GM18499 (cell line): ENCODE data around the gene PAGE5.

Experiments used
- ATAC-seq: cut with Tn5 transposase; IDR thresholded peaks from one replicate; pipeline ENCODE4 v1.9.1; 2021; ENCODE audit warnings: moderate number of reproducible peaks; ENCODE audit not compliant: insufficient read depth, unreplicated experiment

The PAGE5 gene, protein sequence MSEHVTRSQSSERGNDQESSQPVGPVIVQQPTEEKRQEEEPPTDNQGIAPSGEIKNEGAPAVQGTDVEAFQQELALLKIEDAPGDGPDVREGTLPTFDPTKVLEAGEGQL

DNA sequence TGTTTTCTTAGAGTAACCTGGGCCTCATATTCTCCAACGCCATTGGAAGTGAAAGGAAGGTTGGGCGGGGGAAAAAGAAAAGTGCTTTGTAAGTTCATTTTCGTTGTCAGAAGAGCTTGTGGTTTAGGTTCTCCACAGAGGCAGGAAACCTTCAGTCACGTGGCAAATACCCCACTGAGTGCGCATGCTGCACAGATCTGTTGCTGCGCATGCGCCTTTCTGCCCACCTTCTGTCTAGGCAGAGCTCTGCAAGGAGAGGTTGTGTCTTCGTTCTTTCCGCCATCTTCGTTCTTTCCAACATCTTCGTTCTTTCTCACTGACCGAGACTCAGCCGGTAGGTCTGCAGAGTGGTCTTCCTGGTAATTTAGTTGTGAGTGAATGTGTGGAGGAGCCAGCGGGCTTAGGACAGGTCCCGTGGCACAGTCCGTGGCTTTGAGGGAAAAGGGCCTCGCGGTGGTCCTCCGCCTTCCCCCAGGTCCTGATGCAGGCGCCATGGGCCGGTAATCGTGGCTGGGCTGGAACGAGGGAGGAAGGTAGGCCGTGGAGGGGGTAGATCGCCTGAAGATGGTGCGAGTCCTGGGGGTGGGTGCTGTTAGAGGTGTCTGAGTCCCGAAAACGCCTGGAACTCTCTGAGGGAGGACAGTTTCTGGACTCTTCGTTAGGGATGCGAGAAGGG lies at the start of gene PAGE5:
PAGE5 (plus strand) TSS at position 228 of the 676 bp plus-strand sequence. CDS start 1,037 bp downstream, outside the sequence.
- no peak for ATAC-seq

DNA sequence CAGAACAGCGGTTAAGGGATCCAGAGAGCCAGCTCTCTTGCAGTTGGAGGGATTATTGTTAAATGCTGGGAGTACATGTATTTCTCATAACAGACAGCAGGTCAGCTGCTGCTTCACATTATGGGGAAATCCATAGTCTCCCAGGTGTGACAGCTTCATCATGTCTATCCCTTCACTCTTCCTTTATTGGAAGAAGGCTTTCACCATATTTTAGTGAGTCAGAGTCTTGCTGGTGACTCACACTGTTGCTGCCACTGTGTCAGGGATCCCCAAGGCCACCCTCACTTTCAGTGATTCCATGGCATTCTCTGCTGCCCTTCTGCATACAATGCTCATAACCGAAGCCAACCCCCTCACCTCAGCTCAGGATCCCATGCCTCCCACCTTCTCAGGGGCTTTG lies 32.9 kb upstream of the PAGE5 start:
- ATAC-seq, result no peak

DNA sequence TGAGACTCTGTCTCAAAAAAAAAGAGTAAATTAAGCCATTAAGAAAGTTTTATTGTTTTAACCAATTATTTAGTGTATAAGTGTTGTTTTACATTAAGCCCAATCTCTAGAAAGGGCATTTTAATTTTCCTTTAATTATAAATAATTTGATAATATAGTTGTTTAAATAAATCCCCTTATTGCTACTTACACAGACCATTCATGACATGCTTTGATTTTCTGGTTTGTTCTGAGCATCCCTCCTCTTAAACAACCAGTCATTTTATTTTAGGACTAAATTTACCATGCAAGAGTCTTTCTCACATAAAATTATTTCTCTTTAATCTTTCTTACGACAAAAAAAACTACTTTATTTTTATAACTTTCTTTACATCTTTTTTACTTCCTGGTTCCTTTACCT lies 23.5 kb upstream of the PAGE5 start:
- ATAC-seq, result no peak

DNA sequence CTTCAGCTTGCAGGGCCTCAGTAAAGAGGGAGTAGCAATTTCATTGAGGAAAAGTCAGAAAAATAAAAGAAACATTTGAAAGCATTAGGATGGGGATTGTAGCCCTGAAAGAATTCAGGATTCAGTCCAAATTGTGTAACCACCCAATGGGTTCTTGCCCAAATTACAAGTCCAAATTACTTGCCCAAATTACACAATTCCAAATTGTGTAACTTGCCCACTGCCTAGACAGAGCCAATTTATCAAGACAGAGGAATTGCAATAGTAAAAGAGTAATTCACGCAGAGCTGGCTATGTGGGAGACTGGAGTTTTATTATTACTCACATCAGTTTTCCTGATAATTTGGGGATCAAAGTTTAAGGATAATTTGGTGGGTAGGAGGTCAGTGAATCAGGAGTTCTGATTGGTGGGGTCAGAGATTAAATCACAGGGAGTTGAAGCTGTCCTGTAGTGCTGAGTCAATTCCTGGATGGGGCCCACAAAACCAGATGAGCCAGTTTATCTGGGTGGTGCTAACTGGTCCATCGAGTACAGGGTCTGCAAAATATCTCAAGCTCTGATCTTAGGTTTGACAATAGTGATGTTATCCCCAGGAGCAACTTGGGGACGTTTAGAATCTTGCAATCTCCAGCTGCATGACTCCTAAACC lies 18.1 kb upstream of the PAGE5 start:
- no peak for ATAC-seq

DNA sequence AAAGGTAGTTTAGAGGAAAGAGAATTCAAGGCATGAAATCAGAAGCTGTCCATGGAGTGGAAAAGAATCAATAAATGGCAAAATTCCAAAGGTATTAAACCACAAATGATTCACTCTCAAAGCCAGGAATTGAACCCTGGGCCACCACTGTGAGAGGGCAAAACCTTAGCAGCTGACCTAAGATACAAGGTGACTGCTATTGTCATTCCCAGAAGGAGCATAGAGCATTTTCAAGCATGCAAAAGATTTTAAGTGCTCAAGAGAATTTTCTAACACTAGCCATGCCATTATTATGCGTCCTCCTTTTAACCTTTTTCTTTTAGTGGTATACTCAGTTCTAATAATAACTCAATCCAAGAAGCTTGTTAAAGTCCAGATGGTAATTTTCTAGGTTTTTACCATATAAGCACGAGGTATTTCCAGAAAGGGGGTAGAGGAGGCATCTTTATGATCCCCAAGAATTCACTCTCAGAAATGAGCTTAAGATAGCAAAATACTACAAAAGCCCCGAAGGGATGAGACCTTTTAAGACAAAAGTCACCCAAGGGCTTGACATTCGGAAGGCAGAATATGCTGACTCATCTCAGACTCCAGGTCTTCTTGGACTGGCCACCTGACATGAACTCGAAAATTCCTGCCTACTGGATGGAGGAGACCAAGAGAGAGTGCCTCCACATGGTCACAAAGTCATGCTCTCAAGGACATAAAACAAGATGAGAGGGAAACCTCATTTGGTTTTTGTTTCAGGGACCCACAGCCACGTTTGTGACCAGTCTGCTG lies 13.8 kb upstream of the PAGE5 start:
- no peak for ATAC-seq

DNA sequence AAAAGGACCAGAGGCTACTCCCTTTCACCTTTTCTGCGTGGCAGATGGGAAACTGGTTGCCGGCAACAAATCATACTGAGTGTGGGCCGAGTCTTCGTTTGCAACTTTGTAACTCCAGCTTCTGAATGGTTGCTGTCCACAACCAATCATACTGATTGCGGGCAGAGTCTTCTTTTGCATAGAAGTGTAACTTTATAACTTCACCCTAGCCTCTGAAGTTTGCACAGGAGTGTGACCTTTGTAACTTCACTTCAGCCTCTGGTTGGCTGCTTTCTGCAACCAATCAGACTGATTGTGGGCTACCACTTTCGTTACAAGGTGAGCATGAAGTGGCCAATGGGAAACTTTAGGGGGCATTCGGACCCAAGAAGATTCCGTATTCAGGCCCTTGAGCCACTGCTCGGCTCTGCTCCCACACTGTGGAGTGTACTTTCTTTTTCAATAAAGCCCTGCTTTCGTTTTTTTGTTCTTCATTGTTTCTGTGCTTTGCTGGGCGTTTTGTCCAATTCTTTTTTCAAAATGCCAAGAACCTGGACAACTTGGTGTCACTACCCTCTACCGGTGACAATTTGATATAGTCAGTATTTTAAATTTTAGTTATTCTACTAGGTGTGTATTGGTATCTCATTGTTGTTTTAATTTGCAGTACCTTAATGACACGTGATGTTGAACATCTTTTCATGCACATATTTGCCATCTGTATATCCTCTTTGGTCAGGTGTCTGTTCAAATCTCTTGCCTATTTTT lies 9.0 kb upstream of the PAGE5 start:
- ATAC-seq, result no peak

DNA sequence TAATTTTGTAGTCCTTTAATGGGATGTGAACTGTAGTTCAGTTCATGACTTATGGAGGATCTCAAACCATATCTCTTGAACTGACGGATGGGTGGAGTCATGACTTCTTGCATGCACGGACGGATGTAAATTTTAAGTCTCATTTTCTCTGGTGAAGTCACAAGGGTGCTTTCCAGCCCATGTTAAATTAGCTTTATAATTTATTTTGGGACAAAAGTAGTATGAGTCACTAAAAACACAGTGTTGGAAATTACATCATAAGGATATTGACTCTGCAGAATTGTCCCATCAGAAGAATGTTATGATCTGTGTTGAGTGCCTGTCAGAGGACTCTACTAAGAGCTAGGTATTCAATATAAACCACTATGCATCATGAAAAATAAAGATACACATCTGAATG lies 6.8 kb upstream of the PAGE5 start:
- ATAC-seq, result no peak

DNA sequence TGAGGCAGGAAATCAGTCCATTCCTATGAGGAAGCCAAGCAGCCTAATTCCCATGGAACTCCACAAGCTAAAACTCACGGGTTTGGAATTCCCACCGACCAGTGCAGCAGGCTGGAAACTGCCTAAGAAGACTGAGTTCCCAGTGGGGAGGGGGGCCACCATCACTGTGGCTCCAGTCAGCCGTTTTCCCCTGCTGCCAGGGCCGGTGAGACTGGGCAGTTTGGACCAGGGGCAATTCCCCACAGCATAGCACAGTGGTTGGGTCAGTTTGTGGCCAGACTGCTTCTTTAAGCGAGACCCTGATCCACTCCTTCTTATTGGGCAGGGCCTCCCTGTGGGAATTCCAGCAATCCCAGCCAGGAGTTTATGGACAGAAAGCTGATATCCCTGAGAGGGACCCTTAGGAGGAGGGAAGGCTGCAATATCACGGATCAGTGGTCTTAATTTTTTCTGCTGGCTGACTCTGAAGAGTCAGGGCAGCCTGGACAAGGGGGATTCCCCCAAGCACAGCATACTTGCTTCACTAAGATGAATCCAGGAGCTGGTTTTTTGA lies 20.7 kb downstream of the PAGE5 start:
- no peak for ATAC-seq

DNA sequence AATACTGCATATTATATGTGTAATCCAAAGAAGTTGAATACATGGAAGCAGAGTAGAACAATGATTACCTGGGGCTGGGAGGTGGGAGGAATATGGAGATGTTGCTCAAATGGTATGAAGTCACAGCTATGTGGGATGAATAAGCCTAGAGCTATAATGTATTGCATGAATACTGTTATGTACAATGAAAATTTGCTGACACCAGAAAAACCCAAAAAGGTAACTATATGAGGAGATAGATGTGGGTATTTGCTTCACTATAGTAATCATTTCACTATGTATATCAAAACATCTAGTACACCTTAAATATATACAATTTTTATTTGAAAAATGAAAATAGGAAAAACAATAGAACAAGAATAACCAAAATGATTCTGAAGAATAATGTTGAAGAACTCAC lies 33.4 kb downstream of the PAGE5 start:
- ATAC-seq, result no peak

DNA sequence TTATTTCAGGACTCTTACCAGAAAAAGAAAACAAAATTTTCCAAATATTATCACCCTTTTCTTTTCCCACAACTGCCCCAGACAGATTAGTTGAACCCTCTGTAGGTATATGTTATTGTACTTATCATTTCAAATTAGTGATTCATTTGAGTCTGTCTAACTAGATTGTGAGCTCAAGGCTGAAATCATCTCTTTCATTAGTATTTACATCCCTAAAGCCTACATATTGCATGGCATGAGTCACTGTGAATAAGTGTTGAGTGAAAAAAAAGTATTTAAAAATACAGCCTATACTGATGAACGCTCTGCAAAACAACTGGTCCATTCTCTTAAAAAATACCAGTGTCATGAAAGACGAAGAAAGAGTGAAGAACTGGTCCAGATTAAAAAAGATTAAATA lies 40.7 kb downstream of the PAGE5 start:
- no peak for ATAC-seq

DNA sequence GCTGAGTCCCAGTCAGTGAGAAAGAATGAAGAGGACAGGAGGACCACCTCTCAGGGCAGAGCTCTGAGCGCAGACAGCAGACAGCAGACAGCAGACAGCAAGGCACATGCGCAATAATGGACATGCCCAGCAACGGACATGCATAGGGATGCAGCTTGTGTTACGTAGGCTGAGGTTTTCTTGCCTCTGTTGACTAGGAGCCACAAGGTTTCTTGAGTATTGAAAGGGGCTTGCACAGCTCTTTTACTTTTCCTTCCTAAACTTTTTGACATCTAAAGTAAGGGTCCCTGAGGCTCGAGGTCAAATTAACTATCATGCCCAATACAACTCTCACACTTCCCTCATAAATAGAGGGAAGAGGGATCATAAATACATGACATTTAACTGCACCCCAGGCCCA lies 44.7 kb downstream of the PAGE5 start, which contains the start of gene PAGE3:
PAGE3 (minus strand) TSS at position 101 of the 400 bp plus-strand sequence. CDS start 1,013 bp downstream, outside the sequence.
- no peak for ATAC-seq
